HepG2 (cell line): ENCODE results near the gene TMX4. TPM values are rescaled to one million over a fixed set of nuclear protein-coding genes. Genes with fewer than 3 reads are reported as not detected.

Experiments
- AFF4 ChIP-seq: sonication (generic); formaldehyde crosslinking; IDR thresholded peaks from 2 replicates; pipeline ENCODE4 v1.4.0; 2020; ENCODE audit warnings: missing genetic modification reagents
- GTF2F1 ChIP-seq: fragments of 150-350 bp; IDR thresholded peaks from 2 replicates; pipeline ENCODE4 v1.6.1; 2014; ENCODE audit warnings: low read length
- JARID2 ChIP-seq: sonication (generic); formaldehyde crosslinking; IDR thresholded peaks from 2 replicates; pipeline ENCODE4 v1.8.1; 2023; ENCODE audit warnings: missing genetic modification reagents, inconsistent platforms; ENCODE audit not compliant: insufficient replicate concordance
- JUN ChIP-seq: sonication (generic); formaldehyde crosslinking; IDR thresholded peaks from 2 replicates; pipeline ENCODE4 v1.4.0; 2020; ENCODE audit warnings: mild to moderate bottlenecking, missing genetic modification reagents
- KMT2B ChIP-seq: IDR thresholded peaks from 2 replicates; pipeline ENCODE4 v1.6.1; 2016; ENCODE audit warnings: missing genetic modification reagents, missing compliant biosample characterization
- MXD4 ChIP-seq: IDR thresholded peaks from 2 replicates; pipeline ENCODE4 v1.6.1; 2016; ENCODE audit warnings: mild to moderate bottlenecking, missing biosample characterization, missing genetic modification reagents
- RXRA ChIP-seq: sonication (generic); formaldehyde crosslinking; IDR thresholded peaks from 2 replicates; pipeline ENCODE4 v1.5.1; 2020; ENCODE audit warnings: missing genetic modification reagents
- SSRP1 ChIP-seq: IDR thresholded peaks from 2 replicates; pipeline ENCODE4 v1.6.1; 2016; ENCODE audit warnings: control low read depth
- TERF1 ChIP-seq: sonication (generic); formaldehyde crosslinking; IDR thresholded peaks from 2 replicates; pipeline ENCODE4 v1.8.0; 2022; ENCODE audit warnings: mild to moderate bottlenecking, missing genetic modification reagents, moderate library complexity
- TOPORS ChIP-seq: sonication (generic); formaldehyde crosslinking; IDR thresholded peaks from 2 replicates; pipeline ENCODE4 v1.8.0; 2023; ENCODE audit warnings: mild to moderate bottlenecking, missing genetic modification reagents
- ZNF468 ChIP-seq: sonication (generic); formaldehyde crosslinking; IDR thresholded peaks from 2 replicates; pipeline ENCODE4 v1.8.0; 2022; ENCODE audit warnings: mild to moderate bottlenecking, moderate library complexity, missing genetic modification reagents
- ZNF512B ChIP-seq: sonication (generic); formaldehyde crosslinking; IDR thresholded peaks from 2 replicates; pipeline ENCODE4 v1.5.1; 2020; ENCODE audit warnings: missing genetic modification reagents, mild to moderate bottlenecking, borderline replicate concordance
- ZNF609 ChIP-seq: sonication (generic); formaldehyde crosslinking; IDR thresholded peaks from 2 replicates; pipeline ENCODE4 v1.4.0; 2020; ENCODE audit warnings: mild to moderate bottlenecking, missing genetic modification reagents, borderline replicate concordance
- ZNF775 ChIP-seq: sonication (generic); formaldehyde crosslinking; IDR thresholded peaks from 2 replicates; pipeline ENCODE4 v1.4.0; 2020; ENCODE audit warnings: missing genetic modification reagents, mild to moderate bottlenecking, moderate library complexity, borderline replicate concordance
- ZSCAN12 ChIP-seq: sonication (generic); formaldehyde crosslinking; IDR thresholded peaks from 2 replicates; pipeline ENCODE4 v1.9.0; 2021; ENCODE audit warnings: mild to moderate bottlenecking, missing genetic modification reagents
- polyA plus RNA-seq, 8 experiments: library from polyadenylated mRNA; depleted of rRNA in 3 of 8; stranded (reverse) in 7 of 8; unstranded in 1 of 8; fragments of >200 nt; fragmentation: Illumina TruSeq in 4 of 8; extraction: Trizol in 4 of 8; gene quantifications; 2 replicates each; pipeline versions ENCODE4 v1.2.1 to v1.2.3, GENCODE V29; 2011 to 2016; ENCODE audit warnings: low read depth in 4 of 8, missing spikeins in 1 of 8, mixed read lengths in 1 of 8; ENCODE audit not compliant: insufficient read depth in 1 of 8
- total RNA-seq, 5 experiments: library from RNA; depleted of rRNA; stranded (reverse); fragments of >200 nt; fragmentation: Illumina TruSeq; extraction: Trizol; gene quantifications; 2 replicates each; pipeline ENCODE4 v1.2.3, GENCODE V29; 2016; ENCODE audit warnings: low read depth in 1 of 5

Gene TMX4
- total and polyA plus RNA-seq, 2 of the 13 experiments (the other 11 are each of a cell fraction or from before 2014, with no cell fraction given), result 7.6 to 21.4 TPM

GRCh38 chr20:8018958-8019245, 659 bp downstream of the TMX4 start (continued):
- TF ChIP-seq AFF4 (CRISPR knock-in tag), result no peak
- no peak for TF ChIP-seq ZSCAN12 (CRISPR knock-in tag)
- TF ChIP-seq ZNF775, result peak; percentile 84; the same call in 1 of the 2 replicates
- TF ChIP-seq ZNF609 (CRISPR knock-in tag), result 0 out of 2 replicates have a peak, but pooled peaks have one; percentile 19
- peak; percentile 19; the same call in 1 of the 2 replicates for TF ChIP-seq KMT2B (CRISPR knock-in tag)
- no peak for TF ChIP-seq RXRA (CRISPR knock-in tag)
- no peak for TF ChIP-seq JARID2 (CRISPR knock-in tag)
- TF ChIP-seq GTF2F1, result no peak
- peak; percentile 16; the same call in 1 of the 2 replicates for TF ChIP-seq JUN (CRISPR knock-in tag)
- TF ChIP-seq TOPORS (CRISPR knock-in tag), result no peak
- 0 out of 2 replicates have a peak, but pooled peaks have one; percentile 43 for TF ChIP-seq ZNF512B (CRISPR knock-in tag)
- peak; percentile 85; the same call in 1 of the 2 replicates for TF ChIP-seq SSRP1
- 0 out of 2 replicates have a peak, but pooled peaks have one; percentile 30 for TF ChIP-seq ZNF468 (CRISPR knock-in tag)
- TF ChIP-seq TERF1 (CRISPR knock-in tag), result peak; percentile 65; the same call in 1 of the 2 replicates
- peak; percentile 25; the same call in 1 of the 2 replicates for TF ChIP-seq MXD4 (CRISPR knock-in tag)
